Activated naive CD8-positive, alpha-beta T cell treated with anti-CD3 and anti-CD28 coated beads, Interleukin-2, amount 50 U/mL, for 24 hours (primary cell): ENCODE measurements around the gene PPP1R14D.

Experiments used
- ATAC-seq: fragments of 150-1000 bp; cut with Tn5 transposase; one replicate; pipeline ENCODE4 v1.10.0; 2021
- DNase-seq: peaks from one replicate; pipeline ENCODE4 v3.0.0; 2021
- H3K27ac Mint-ChIP-seq: one replicate; pipeline ENCODE4 v1.8.0; 2021; ENCODE audit warnings: mild to moderate bottlenecking, mixed read lengths
- H3K27me3 Mint-ChIP-seq: one replicate; pipeline ENCODE4 v1.8.0; 2021; ENCODE audit warnings: mixed read lengths
- H3K36me3 Mint-ChIP-seq: one replicate; pipeline ENCODE4 v1.8.0; 2021; ENCODE audit warnings: low read depth, mixed read lengths
- H3K4me1 Mint-ChIP-seq: one replicate; pipeline ENCODE4 v1.8.0; 2021; ENCODE audit warnings: mixed read lengths
- H3K4me3 Mint-ChIP-seq: one replicate; pipeline ENCODE4 v1.8.0; 2021; ENCODE audit warnings: mild to moderate bottlenecking, moderate library complexity, mixed read lengths
- H3K9me3 Mint-ChIP-seq: one replicate; pipeline ENCODE4 v1.8.0; 2021; ENCODE audit warnings: mixed read lengths

PPP1R14D gene

DNA sequence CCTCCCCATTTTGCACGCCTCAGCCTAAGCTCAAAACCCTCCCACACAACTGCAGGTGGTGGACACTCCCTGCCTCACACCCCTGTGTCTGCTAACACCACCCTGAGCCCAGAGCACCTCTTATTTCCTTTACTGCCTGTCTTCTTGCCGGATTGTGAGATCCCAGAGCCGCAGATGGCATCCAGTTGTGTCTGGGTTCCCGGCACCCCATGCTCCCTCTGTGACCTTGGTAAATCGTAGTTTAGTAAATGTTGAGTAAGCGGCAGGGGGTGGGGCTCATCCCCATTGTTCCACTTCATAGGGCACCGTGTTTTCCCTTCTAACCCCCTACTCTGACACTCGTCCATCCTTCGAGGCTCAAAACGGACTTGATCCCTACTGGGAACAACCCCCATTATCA lies 30.2 kb upstream of the PPP1R14D start:
- ATAC-seq (no peak), DNase-seq (no peak)
- Mint-ChIP-seq H3K4me3 (no peak overlapping the region), H3K4me1 (no peaks in the 10 kb centered on the region), H3K36me3 (no peaks in the 10 kb centered on the region), H3K27ac (peak overlapping the region; percentile 47), H3K27me3 (no peaks in the 10 kb centered on the region), H3K9me3 (no peaks in the 10 kb centered on the region)

DNA sequence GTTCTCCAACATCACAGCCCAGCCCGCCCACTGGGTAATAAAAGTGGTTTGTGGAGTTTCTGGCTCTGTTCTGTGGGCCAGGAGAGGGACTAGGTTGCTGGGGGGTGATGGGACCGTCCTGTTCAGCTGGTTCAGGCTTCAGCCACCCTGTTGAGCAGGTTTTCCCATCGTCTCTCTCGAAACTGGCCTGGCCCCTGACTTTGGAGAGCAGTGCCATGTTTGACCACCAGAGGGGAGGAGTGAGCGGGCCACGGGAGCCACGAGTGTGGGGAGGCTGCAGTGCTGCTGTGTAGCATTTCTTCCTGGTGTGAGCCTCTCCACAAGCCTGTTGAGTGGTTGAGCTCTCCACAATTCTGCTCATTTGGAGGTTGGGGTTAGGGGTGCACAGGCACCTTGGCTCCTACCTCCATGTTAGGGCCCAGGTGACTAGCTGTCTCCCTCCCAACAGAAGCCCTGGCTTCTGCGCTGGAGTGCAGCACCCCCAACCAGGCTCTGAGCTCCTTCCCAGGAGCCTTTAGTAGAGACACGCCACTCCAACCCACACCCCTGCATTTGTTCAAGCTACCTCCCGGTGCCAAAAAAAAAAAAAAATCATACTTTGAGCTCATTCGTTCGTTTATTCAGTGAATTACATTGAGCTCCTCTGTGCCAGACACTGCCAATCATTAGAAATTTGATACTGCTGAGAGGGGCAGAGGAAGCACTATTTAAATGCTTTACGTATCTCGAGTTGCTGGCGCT lies 29.3 kb upstream of the PPP1R14D start:
- H3K9me3 Mint-ChIP-seq = no peaks in the 10 kb centered on the region
- no peak overlapping the region for H3K4me3 Mint-ChIP-seq
- H3K27ac Mint-ChIP-seq = no peak overlapping the region
- DNase-seq (peak; percentile 86), ATAC-seq (peak; percentile 83)
- H3K4me1 Mint-ChIP-seq = no peaks in the 10 kb centered on the region
- no peaks in the 10 kb centered on the region for H3K27me3 Mint-ChIP-seq
- no peaks in the 10 kb centered on the region for H3K36me3 Mint-ChIP-seq

DNA sequence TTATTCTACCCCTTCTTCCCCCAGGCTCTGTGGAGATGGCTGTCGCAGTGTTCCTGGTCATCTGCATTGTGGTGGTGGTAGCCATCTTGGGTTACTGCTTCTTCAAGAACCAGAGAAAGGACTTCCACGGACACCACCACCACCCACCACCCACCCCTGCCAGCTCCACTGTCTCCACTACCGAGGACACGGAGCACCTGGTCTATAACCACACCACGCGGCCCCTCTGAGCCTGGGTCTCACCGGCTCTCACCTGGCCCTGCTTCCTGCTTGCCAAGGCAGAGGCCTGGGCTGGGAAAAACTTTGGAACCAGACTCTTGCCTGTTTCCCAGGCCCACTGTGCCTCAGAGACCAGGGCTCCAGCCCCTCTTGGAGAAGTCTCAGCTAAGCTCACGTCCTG lies 28.2 kb upstream of the PPP1R14D start:
- H3K27me3 Mint-ChIP-seq = no peaks in the 10 kb centered on the region
- no peak overlapping the region for H3K27ac Mint-ChIP-seq
- ATAC-seq = no peak
- DNase-seq = no peak
- no peak overlapping the region for H3K4me3 Mint-ChIP-seq
- H3K36me3 Mint-ChIP-seq = no peaks in the 10 kb centered on the region
- H3K9me3 Mint-ChIP-seq = no peaks in the 10 kb centered on the region
- H3K4me1 Mint-ChIP-seq = no peaks in the 10 kb centered on the region

DNA sequence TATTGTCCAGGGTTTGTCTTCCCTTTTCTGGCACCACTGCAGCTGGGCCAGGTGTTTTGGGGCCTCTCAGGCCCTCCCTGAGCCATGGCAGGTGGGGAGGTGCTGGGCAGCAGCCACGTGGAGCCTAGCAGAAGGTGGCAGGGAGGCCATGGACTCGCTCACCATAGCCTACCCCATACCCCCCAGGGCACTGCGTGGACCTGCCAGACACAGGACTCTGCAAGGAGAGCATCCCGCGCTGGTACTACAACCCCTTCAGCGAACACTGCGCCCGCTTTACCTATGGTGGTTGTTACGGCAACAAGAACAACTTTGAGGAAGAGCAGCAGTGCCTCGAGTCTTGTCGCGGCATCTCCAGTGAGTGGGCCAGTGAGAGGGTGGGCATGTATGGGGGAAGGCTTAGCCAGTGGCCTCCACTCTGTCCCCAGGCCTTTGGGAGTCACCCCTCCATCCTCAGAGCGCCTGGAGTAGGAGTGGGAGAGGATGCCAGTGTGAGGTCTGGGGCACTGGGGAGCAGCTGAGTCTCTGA lies 27.3 kb upstream of the PPP1R14D start:
- H3K9me3 Mint-ChIP-seq = no peaks in the 10 kb centered on the region
- DNase-seq = no peak
- H3K27ac Mint-ChIP-seq = no peak overlapping the region
- no peaks in the 10 kb centered on the region for H3K27me3 Mint-ChIP-seq
- ATAC-seq = no peak
- H3K36me3 Mint-ChIP-seq = no peaks in the 10 kb centered on the region
- H3K4me3 Mint-ChIP-seq = no peak overlapping the region
- H3K4me1 Mint-ChIP-seq = no peaks in the 10 kb centered on the region

DNA sequence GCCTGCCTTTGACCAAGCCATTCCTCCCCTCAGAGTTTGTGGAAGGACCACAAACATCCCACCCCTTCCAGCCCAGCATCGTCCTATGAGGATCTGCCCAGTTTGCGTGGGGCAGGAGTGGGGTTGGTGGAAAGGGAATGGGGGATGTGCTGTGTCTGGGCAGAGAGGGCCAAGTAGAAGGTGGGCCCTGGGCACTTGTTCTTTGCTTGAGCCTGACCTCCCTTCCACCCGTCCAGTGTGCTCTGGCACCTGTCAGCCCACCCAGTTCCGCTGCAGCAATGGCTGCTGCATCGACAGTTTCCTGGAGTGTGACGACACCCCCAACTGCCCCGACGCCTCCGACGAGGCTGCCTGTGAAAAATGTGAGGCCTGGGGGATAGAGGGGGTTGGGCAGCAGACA lies 25.7 kb upstream of the PPP1R14D start:
- no peaks in the 10 kb centered on the region for H3K27me3 Mint-ChIP-seq
- no peak for DNase-seq
- H3K4me3 Mint-ChIP-seq = no peak overlapping the region
- no peak for ATAC-seq
- no peaks in the 10 kb centered on the region for H3K4me1 Mint-ChIP-seq
- no peaks in the 10 kb centered on the region for H3K36me3 Mint-ChIP-seq
- no peaks in the 10 kb centered on the region for H3K9me3 Mint-ChIP-seq
- no peak overlapping the region for H3K27ac Mint-ChIP-seq

DNA sequence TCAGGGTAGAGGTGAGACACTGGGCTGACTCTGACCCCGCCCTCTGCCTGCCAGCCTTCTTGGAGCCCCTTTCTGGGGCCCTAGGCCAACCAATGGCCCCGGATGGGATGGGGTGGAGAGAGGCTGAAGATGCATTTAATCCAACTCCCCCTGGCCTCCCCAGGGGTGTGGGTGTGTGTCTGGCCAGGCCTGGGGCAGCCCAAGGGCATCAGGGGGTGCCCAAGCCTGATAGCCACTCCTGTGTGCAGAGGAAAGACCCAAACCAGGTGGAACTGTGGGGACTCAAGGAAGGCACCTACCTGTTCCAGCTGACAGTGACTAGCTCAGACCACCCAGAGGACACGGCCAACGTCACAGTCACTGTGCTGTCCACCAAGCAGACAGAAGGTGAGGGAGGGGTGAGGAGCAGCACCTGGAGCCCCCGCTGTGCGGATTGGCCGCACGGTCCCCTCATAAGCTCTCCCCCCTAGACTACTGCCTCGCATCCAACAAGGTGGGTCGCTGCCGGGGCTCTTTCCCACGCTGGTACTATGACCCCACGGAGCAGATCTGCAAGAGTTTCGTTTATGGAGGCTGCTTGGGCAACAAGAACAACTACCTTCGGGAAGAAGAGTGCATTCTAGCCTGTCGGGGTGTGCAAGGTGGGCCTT lies 24.9 kb upstream of the PPP1R14D start:
- DNase-seq (no peak), ATAC-seq (no peak)
- H3K4me1 Mint-ChIP-seq = no peaks in the 10 kb centered on the region
- H3K36me3 Mint-ChIP-seq = no peaks in the 10 kb centered on the region
- no peak overlapping the region for H3K4me3 Mint-ChIP-seq
- no peaks in the 10 kb centered on the region for H3K27me3 Mint-ChIP-seq
- no peaks in the 10 kb centered on the region for H3K9me3 Mint-ChIP-seq
- H3K27ac Mint-ChIP-seq = no peak overlapping the region

DNA sequence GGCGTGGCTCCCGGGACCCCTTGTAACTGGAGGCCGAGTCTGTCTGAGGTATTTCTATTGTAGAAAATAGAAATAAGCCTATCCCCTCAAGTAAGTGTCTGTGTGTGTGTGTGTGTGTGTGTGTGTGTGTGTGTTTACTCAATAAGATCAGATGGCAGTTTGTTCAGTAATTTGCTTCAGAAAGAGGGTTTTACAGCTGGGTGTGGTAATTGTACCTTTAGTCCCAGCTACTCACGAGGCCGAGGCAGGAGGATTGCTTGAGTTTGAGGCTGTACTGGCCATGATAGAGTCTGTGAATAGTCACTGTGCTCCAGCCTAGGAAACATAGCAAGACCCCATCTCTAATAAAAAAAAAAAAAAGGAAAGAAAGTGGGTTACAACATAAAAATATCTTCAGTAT lies 24.0 kb upstream of the PPP1R14D start:
- ATAC-seq (no peak), DNase-seq (no peak)
- Mint-ChIP-seq H3K27ac (no peak overlapping the region), H3K4me1 (peaks cover 3% of the 10 kb centered on the region), H3K4me3 (no peak overlapping the region), H3K9me3 (no peaks in the 10 kb centered on the region), H3K36me3 (no peaks in the 10 kb centered on the region), H3K27me3 (peaks cover 2% of the 10 kb centered on the region)

DNA sequence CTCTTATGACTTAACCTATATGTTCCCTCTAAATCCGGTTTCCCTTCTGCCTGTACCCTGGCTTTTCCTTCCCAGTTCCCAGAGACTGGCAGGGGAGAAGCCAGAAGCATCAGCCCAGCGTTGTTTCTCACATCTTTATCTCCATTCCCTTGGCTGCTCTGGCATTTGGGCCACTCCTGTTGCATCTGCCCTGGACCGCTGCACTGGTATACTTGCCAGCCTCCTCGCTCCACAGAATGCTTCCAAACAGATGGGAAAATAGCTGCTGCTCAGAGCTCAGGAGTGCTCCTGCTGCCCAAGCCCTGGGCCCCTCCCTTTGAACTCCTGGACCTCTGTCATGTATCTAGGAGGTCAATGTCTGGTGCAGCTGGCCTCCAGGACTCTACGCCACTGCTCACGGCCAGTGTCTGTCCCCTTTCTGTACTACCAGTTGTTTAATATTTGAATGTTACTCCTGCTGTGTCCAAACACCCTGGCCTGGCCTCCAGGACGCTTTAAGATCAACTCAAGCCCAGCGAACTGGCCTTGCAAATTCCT lies 22.1 kb upstream of the PPP1R14D start:
- H3K4me3 Mint-ChIP-seq = no peak overlapping the region
- H3K9me3 Mint-ChIP-seq = no peaks in the 10 kb centered on the region
- DNase-seq = no peak
- no peak for ATAC-seq
- peaks cover 17% of the 10 kb centered on the region for H3K4me1 Mint-ChIP-seq
- H3K27me3 Mint-ChIP-seq = peaks cover 3% of the 10 kb centered on the region
- H3K36me3 Mint-ChIP-seq = no peaks in the 10 kb centered on the region
- H3K27ac Mint-ChIP-seq = no peak overlapping the region

DNA sequence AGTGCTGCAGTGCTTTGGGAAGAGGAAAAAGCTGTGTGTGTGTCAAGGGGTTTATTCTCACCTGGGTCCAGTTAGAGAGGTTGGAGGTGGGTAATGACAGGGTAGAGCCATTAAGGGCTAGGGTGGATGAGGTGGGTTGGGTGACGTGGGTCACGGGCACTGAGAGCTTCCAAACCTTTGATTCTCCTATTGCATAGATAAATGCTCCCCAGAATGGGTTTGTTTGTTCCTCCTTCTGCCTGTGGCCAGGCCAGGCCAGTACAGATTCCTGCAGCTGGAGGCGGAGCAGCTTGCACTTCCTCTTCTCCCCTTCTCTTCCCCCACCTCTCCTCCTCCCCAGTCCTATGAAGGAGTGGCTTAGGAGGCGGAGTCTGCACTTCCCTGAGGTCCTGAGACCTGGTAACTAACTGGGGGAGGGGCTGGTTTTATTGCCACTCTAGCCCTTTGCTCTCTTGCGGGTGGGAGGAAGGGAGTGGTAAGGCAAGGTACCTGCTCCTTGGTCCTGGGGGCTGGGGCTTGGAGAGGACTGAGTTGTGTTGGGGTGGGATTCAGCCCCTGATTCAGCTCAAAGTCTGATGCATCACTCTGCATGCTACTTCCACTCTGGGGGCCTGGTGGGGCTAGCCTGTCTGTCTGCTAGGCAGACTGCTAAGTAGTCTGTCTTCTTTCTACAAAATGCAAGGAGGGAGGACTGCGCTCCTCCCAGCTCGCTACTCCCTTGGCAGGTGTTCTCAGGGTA lies 18.9 kb upstream of the PPP1R14D start:
- peak overlapping the region; percentile 39 for H3K27ac Mint-ChIP-seq
- DNase-seq (no peak), ATAC-seq (no peak)
- peaks cover 30% of the 10 kb centered on the region for H3K4me1 Mint-ChIP-seq
- peaks cover 3% of the 10 kb centered on the region for H3K36me3 Mint-ChIP-seq
- peaks cover 20% of the 10 kb centered on the region for H3K27me3 Mint-ChIP-seq
- no peaks in the 10 kb centered on the region for H3K9me3 Mint-ChIP-seq
- H3K4me3 Mint-ChIP-seq = no peak overlapping the region

DNA sequence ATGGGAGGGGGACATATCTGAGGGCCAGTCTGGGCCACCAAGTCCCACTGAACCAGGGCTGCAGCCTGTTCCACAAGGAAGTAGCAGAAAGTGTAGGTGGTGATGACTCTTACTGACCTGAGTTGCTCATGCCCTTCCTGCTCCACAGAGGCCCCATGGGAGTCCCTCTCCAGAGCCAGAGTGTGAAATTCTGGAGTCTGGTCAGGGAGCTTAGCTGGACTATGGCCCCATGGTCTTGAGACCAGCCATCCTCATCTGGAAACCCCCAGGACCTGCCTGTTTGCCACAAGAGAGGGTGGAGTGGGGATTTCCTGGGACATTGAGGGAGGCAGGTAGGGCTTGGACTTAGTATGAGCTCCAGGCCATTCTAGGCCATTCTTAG lies 18.3 kb upstream of the PPP1R14D start:
- DNase-seq (no peak), ATAC-seq (no peak)
- peak overlapping the region; percentile 39 for H3K27ac Mint-ChIP-seq
- H3K4me3 Mint-ChIP-seq = no peak overlapping the region
- peaks cover 22% of the 10 kb centered on the region for H3K27me3 Mint-ChIP-seq
- peaks cover 3% of the 10 kb centered on the region for H3K36me3 Mint-ChIP-seq
- H3K9me3 Mint-ChIP-seq = no peaks in the 10 kb centered on the region
- H3K4me1 Mint-ChIP-seq = peaks cover 30% of the 10 kb centered on the region

DNA sequence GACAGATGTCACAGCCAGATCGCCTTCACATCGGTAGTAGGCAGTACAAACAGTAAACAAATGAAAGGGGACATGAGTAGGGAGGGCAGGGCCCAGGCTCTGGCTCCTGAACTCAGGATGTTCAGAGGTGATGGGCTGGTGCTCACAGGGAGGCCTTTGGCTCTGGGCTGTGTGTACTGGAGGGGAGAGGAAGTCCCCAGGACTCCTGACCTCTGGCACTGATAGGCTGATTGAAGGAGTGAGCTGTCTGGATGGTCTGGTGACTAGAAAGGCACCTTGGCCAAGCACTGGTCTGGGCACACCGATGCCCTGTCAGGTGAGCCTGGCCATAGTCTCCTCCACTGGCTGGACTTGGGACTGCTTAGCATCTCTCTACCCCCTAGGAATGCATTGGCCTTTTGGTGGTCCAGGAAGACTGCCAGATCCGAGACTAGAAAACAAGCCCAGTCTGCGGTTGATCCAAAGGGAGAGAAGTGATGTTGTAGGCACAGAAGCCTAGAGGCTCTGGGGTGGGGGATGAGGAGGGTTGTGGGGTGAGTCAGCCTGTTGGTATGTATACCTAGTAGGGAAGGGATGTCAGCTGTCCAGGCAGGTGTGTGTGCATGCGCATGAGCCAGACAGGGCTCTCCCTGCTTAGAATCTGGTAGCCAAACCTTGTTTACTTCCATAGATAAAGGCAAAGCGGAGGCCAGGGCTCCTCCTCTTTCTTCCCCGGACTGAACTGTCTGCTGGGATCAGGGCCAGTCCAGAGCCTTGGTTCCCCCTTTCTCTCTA lies 17.2 kb upstream of the PPP1R14D start:
- no peak overlapping the region for H3K27ac Mint-ChIP-seq
- peaks cover 25% of the 10 kb centered on the region for H3K27me3 Mint-ChIP-seq
- H3K36me3 Mint-ChIP-seq = peaks cover 3% of the 10 kb centered on the region
- no peak for DNase-seq
- peak overlapping the region; percentile 86 for H3K4me3 Mint-ChIP-seq
- H3K4me1 Mint-ChIP-seq = peaks cover 30% of the 10 kb centered on the region
- no peaks in the 10 kb centered on the region for H3K9me3 Mint-ChIP-seq
- ATAC-seq = no peak

DNA sequence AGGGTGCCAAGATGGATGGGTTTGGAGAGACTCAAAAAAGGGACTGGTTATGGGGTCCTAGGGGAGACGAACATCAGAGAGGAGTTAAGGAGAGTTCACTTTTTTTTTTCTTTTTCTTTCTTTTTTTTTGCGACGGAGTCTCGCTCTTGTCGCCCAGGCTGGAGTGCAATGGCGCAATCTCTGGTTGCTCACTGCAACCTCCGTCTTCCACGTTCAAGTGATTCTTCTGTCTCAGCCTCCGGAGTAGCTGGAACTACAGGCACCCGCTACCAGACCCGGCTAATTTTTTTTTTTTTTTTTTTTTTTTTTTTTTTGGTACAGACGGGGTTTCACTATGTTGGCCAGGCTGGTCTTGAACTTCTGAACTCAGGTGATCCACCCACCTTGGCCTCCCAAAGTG lies 16.5 kb upstream of the PPP1R14D start:
- no peak for DNase-seq
- Mint-ChIP-seq H3K4me1 (peaks cover 30% of the 10 kb centered on the region), H3K27me3 (peaks cover 25% of the 10 kb centered on the region), H3K36me3 (peaks cover 3% of the 10 kb centered on the region), H3K4me3 (peak overlapping the region; percentile 86), H3K9me3 (no peaks in the 10 kb centered on the region), H3K27ac (peak overlapping the region; percentile 11)
- ATAC-seq = no peak

DNA sequence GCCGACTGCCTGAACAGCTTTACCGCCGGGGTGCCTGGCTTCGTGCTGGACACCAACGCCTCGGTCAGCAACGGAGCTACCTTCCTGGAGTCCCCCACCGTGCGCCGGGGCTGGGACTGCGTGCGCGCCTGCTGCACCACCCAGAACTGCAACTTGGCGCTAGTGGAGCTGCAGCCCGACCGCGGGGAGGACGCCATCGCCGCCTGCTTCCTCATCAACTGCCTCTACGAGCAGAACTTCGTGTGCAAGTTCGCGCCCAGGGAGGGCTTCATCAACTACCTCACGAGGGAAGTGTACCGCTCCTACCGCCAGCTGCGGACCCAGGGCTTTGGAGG lies 16.2 kb upstream of the PPP1R14D start:
- peaks cover 30% of the 10 kb centered on the region for H3K4me1 Mint-ChIP-seq
- H3K27me3 Mint-ChIP-seq = peaks cover 25% of the 10 kb centered on the region
- DNase-seq (peak; percentile 54), ATAC-seq (peak; percentile 26)
- H3K36me3 Mint-ChIP-seq = peaks cover 3% of the 10 kb centered on the region
- H3K4me3 Mint-ChIP-seq = peak overlapping the region; percentile 86
- H3K9me3 Mint-ChIP-seq = no peaks in the 10 kb centered on the region
- peak overlapping the region; percentile 11 for H3K27ac Mint-ChIP-seq
